GM18498 (cell line): Measurements from ENCODE around the gene KPNA5.
"Not testable (repeated sequence)": the region's sequence is repeated elsewhere in the genome, so short reads cannot be mapped to it uniquely, and the experiment has no call there.

ENCODE experiments used
- ATAC-seq: cut with Tn5 transposase; IDR thresholded peaks from one replicate; pipeline ENCODE4 v1.9.1; 2021; ENCODE audit warnings: mild to moderate bottlenecking, moderate library complexity; ENCODE audit not compliant: unreplicated experiment

The KPNA5 gene

DNA sequence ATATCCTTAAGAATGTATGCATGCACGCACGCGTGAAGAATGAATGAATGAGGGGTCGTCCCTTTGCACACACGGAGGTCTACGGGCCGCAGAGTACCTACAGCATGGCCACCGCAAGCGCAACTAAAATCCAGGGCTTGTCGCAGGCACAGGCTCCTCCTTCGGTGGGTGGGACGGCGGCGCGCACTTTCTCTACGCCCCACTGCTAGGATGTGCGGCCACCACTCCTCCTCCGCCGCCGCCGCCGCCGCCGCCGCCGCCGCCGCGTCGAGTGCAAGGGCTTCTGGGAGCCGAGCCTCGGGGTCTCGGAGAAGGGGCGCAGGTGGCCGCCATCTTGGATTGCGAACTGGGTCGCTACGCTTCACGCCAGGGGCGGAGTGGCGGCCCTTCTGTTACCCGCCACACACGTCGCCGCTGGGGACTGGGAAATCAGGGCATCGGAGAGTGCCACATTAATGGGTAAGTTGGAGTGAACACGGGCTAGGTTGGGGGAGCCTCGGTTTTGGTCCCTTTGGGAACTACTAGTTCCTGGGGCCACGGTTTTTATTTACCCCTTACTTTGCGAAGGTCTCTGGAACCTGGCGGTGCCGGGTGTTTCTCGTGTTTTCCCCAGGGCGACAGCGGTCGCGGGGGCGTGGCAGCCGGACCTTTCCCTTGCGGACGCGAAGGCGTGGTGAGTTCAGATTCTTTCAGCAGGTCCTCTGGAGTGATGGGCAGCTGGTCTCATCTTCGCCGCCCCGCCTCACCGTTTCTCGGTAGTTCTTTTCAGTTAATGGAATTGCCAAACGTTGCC lies at the start of gene KPNA5:
TSS of gene KPNA5 (plus strand) at position 332 of the 793 bp plus-strand sequence. CDS start at position 456, 124 bp downstream.
- ATAC-seq: peak; percentile 94

DNA sequence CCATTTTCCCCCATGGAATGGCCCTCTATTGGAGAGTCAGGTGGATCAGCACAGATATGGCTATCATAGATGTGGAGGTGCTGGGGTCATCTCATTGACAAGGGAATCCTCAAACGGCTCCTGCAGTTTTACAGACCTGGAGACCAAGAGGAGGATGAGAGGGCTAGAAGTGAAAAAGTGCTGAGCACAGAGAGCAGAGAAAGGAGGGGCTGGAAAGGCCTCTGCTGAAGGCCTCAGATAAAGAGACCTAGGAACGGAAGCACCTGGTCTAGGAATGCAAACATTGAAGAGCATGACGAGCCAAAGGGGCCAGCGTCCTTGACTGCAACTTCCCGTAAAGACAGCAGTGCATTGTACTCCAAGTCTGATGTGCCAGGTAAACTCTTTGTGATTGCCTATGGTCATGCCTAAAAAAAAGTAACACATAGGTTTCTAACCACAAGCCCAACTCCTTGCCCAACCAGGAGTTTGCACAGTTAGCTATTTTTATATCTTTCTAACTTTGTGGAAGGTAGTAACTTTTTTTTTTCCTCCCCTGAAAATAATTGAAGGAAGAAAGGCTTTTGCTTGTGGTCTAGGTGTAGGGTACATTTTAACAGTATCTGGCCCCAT lies 49.5 kb upstream of the KPNA5 start:
- ATAC-seq: peak; percentile 58

DNA sequence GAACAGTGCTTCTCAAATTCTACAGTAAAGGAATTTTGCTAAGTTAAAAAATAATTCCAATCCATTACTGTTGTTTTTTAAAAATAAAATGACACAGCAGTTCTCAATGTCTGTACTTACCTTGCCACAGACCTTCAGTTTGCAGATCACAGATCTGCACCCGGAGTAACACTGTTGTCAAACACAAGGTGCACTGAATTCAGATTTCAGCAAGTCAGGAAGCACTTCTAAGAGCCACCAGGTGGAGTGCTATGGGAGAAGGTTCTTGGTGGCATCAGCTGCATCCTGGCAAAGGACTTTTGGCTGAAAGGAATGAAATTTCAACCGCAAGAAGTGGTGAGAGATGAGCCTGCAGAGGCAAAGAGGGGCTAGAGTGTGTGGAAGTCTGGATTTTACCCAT lies 47.3 kb upstream of the KPNA5 start:
- ATAC-seq: no peak

DNA sequence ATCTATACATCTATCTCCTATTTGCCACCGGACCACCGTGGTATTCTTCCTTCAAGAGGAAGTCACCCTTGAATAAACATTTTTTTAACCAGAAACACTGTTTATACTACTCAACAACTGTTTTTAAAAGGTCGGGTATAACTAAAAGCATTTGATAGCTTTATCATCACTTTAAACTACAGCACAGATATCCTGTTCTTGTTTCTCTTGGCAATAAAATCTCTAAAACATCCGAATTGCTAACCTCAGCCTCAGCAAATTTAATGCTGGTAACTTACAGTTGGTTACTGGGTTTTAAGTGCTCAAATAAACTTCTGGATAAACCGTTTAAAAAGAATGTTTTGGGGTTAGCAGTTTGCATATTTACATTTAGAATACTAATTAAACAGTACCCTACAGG lies 32.9 kb upstream of the KPNA5 start:
- ATAC-seq: no peak

DNA sequence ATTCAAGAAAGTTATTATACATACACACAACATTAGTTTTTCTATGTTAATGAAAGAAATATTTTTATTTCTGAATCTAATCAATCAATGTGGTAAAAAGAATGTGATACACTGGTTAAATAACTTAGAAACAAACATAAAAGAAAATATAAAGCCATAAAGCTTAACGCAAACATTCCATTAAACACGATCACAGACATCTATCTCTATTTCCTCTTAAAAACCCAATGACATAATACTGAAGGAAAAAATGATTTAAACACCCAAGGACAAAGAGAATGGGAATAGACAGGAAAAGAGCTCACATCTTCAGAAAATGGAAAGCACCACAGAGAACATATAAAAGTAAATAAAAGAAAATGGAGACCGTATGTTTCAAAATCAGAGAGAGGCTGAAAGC lies 31.9 kb upstream of the KPNA5 start:
- no peak for ATAC-seq

DNA sequence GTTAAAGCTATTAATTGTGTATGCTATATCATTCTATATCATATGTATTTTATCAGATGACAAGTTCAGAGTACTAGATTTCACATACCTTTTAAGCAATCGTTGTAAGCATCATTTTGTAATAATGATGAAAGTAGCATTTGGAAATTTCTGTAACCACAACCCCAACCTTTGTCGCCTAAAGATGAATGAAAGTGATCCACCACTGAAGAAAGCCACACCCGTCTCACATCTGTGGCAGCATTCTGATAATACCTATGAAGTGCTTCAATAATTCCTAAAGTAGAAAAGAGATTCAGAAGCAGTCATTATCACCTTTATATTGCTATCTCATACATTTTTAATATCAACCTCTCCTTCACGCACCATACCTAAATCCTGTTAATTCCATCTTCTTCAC lies 29.1 kb upstream of the KPNA5 start:
- ATAC-seq: no peak

DNA sequence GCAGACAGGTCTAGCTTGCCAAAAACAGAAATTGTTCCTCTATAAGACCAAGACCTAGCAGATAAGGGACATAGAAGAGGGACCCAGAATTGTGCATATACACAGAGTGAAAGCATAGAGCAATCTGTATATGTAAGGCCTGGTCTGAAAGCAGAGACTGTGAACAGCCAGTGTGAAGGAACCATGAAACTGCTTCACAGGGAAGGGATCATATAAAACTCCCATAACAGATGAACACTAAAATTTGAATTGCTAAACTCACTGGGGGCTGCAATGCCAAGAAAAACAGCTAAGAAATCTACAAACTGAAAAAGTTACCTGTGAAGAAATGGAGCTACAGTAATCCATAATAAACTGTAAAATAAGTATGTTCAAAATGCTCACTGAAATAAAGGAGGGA lies 19.4 kb upstream of the KPNA5 start:
- ATAC-seq: peak; percentile 43

DNA sequence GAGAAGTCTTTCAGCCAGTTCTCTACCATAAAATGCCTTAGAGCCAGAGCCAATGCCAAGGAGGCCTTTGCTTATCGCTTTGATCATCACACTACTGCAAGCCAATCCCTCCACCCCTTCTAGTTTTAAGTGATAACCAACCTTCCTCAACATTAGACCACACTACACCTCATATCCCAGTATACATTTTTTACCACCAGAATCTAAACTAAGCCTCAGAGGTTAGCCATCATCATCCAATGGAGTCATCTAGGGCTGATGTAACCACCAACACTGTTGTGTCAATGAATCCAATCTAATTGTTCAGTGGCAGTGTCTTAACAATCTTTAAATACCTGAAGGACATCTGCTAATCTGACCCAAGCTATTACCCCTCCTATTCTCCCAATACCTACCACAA lies 18.8 kb upstream of the KPNA5 start:
- ATAC-seq: no peak

DNA sequence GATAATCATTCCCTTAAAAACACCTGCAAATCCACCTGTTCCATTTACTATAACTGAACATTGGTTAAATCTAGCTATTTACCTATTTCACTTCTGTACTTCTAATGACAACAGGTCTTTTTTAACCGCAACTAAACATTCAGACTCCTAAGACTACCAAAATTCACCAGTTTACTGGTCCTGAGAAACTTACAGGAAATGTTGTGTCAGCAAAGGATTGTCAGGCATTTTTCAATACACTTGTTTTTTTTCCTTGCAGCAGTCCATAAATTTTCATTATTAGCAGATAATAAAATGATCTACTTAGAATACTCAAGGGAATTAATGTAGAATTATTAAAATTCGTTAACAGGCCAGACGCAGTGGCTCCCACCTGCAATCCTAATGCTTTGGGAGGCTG lies 17.7 kb upstream of the KPNA5 start:
- no peak for ATAC-seq

DNA sequence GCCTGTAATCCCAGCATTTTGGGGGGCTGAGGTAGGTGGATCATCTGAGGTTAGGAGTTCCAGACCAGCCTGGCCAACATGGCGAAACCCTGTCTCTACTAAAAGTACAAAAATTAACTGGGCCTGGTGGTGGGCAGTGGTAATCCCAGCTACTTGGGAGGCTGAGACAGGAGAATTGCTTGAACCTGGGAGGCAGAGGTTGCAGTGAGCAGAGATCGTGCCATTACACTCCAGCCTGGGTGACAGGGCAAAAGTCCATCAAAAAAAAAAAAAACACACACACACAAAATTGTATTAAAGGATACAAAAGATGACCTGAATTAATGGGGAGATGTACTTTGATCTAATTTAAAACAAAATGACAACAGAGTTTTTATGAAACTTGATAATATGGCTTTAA lies 16.8 kb upstream of the KPNA5 start:
- not testable (repeated sequence) for ATAC-seq

DNA sequence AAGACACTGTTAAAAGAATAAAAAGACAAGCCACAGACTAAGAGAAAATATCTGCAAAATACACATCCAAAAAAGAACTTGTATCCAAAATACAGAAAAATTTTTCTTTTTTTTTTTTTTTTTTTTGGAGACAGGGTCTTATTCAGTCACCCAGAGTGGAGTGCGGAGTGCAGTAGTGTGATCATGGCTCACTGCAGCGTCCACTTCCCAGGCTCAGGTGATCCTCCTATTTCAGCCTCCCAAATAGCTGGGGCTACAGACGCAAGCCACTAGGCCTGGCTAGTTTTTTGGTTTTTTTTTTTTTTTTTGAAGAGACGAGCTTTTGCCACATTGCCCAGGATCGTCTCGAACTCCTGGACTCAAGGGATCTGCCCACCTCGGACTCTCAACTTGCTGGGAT lies 15.5 kb upstream of the KPNA5 start:
- no peak for ATAC-seq

DNA sequence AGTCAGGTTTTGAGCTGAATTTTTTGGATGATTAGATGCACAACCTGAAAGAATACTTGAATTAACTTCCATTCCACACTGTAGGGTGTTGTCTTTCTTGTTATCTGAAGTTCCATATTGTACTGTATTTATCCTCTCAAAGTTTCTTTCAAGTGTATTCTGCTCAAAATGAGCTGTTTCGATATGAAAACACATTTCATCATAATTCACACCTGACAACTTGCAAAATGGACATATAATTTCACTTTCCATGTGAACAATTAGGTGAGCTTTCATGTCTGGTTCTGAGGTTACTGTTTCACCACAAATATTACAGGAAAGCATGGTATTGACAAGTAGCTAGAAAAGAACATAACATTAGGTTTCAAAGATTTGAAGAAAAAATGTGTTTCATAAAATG lies 14.1 kb upstream of the KPNA5 start:
- ATAC-seq: peak; percentile 52

DNA sequence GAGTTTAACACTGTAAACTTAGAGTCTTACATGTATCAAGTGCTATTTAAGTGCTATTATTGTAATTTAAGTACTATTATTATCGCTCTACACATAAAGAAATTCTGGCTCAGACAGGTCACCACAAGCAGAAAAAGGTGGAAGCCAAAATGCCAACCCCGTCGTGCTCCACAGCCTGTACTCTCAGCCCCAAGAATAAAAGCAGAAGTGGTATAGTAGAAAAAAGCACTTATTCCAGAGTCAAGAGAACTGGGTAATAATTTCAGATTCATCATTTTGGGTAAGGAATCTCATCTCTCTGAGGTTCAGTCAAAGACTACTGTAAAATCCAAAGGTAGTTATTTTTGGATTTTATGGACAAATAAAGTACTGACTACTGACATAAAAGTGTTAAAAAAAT lies 13.4 kb upstream of the KPNA5 start:
- ATAC-seq: peak; percentile 34

DNA sequence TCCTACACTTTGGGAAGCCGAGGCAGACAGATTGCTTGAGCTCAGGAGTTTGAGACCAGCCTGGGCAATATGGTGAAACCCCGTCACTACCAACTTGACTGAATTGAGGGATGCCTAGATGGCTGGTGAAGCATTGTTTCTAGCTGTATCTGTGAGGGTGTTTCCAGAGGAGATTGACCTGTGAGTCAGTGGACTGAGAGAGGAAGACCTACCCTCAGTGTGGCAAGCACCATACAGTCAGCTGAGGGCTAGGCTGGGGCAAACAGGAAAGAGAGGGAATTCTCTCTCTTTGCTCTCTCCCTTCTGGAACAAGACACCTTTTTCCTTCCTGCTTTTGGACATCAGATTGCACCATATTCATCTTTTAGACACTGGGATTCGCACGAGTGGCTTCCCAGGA lies 8.7 kb upstream of the KPNA5 start:
- ATAC-seq: no peak

DNA sequence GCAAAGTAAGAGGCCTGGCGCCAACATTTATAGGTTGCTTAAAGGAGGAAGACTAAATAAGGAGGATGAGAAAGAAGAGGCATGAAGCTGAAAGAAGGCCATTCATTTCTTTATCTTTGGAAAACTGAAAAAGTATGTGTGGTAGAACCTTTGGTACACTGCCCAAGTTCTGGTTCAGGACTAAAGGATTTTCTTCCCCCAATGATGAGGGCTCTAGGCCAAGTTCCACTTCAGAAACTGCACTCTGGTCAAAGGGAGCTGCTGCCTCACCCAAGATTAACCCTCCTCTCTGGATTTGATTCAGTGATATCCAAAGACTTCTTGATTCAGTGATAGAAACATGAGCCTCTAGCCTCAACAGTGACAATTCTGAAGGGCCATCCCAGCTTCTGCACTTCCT lies 5.0 kb upstream of the KPNA5 start:
- ATAC-seq: no peak

DNA sequence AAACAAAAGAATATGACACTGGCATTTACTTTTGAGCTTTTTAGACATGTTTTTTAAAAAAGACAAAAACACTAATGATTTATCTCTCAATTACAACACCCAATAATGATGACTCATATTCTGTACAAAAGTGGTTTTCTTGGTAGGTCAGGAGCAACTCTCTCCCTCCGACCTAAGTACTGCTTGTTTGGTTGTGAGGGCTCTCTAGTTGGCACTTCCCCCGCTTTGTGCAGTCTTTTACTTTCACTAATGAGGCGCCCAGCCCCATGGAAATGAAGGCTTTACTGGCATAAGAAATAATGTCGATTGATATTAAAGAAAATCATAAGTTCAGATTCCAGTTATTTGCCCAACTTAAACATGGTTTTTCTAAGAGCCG lies 1.3 kb downstream of the KPNA5 start:
- ATAC-seq: no peak

DNA sequence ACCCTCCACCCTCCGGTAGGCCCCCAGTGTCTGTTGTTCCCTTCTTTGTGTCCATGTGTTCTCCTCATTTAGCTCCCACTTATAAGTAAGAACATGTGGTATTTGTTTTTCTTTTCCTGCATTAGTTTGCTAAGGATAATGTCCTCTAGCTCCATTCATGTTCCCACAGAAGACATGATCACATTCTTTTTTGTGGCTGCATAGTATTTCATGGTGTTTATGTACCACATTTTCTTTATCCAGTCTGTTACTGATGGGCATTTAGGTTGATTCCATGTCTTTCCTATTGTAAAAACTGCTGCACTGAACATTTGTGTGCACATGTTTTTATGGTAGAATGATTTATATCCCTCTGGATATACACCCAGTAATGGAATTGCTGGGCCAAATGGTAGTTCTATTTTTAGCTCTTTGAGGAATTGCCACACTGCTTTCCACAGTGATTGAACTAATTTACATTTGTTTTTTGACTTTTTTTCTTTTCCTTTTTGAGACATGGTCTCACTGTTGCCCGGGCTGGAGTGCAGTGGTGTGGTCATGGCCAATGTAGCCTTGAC lies 4.5 kb downstream of the KPNA5 start:
- no peak for ATAC-seq

DNA sequence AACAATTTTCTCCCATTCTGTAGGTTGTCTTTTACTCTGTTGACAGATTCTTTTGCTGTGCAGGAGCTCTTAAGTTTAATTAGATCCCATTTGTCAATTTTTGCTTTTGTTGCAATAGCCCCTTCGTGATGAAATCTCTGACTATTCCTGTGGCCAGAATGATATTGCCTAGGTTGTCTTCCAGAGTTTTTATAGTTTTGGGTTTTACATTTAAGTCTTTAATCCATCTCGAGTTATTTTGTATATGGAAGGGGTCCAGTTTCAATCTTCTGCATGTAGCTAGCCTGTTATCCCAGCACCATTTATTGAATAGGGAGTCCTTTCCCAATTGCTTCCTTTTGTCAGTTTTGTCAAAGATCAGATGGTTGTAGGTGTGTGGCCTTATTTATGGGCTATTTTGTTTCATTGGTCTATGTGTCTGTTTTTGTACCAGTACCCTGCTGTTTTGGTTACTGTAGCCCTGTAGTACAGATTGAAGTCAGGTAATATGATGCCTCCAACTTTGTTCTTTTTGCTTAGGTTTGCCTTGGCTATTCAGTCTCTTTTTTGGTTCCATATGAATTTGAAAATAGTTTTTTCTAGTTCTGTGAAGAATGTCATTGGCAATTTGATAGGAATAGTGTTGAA lies 5.6 kb downstream of the KPNA5 start:
- not testable (repeated sequence) for ATAC-seq

DNA sequence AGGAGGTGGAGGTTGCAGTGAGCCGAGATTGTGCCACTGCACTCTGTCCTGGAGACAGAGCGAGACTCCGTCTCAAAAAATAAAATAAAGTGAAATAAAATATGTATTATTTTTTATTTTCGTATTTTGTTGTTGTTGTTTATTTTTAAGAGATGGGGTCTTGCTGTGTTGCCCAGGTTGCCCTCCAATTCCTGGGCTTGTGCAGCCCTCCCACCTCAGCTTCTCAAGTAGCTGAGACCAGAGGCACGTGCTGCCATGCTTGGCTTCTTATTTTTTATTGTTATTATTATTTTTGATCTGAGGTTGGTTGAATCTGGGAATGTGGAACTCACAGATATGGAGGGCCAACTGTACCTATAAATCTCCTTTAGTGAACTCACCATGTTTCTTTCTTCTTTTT lies 10.1 kb downstream of the KPNA5 start:
- ATAC-seq: no peak

DNA sequence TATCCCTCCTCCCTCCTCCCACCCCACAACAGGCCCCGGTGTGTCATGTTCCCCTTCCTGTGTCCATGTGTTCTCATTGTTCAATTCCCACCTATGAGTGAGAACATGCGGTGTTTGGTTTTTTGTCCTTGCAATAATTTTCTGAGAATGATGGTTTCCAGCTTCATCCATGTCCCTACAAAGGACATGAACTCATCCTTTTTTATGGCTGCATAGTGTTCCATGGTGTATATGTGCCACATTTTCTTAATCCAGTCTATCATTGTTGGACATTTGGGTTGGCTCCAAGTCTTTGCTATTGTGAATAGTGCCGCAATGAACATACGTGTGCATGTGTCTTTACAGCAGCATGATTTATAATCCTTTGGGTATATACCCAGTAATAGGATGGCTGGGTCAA lies 11.9 kb downstream of the KPNA5 start:
- not testable (repeated sequence) for ATAC-seq

DNA sequence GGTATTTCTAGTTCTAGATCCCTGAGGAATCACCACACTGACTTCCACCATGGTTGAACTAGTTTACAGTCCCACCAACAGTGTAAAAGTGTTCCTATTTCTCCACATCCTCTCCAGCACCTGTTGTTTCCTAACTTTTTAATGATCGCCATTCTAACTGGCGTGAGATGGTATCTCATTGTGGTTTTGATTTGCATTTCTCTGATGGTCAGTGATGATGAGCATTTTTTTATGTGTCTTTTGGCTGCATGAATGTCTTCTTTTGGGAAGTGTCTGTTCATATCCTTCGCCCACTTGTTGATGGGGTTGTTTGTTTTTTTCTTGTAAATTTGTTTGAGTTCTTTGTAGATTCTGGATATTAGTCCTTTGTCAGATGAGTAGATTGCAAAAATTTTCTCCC lies 12.3 kb downstream of the KPNA5 start:
- ATAC-seq: not testable (repeated sequence)

DNA sequence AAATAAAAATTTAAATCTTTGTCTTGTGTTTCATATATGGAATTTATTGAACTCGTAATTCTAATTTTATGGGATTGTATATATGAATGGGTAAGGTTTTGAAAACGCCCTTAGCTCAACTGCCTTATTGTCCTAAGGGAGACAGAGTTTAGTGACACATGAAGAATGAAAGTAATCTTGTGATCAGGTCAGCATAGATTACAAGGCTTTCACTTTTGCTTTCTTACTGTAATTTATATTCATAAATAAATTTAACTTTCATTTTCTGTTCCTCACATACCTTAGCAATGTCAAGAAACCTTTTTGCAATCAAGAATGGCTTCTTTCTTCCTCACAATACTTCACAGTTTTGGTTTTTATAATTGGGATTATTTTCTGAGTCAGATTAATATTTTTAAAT lies 14.4 kb downstream of the KPNA5 start:
- ATAC-seq: peak; percentile 90
